BLaER1 (cell line): Measurements from ENCODE around the gene CEP85L.

Experiments
- H3K27ac ChIP-seq: shearing (Covaris generic); formaldehyde crosslinking; 2 replicates; pipeline ENCODE4 v1.8.1; 2022
- H3K27me3 ChIP-seq: shearing (Covaris generic); formaldehyde crosslinking; 2 replicates; pipeline ENCODE4 v1.8.1; 2022
- H3K36me3 ChIP-seq: shearing (Covaris generic); formaldehyde crosslinking; 2 replicates; pipeline ENCODE4 v1.8.1; 2022
- H3K4me1 ChIP-seq: shearing (Covaris generic); formaldehyde crosslinking; 2 replicates; pipeline ENCODE4 v1.8.1; 2022
- H3K4me2 ChIP-seq: shearing (Covaris generic); formaldehyde crosslinking; 2 replicates; pipeline ENCODE4 v1.8.1; 2022
- H3K4me3 ChIP-seq: shearing (Covaris generic); formaldehyde crosslinking; 2 replicates; pipeline ENCODE4 v1.8.1; 2022
- H3K9ac ChIP-seq: shearing (Covaris generic); formaldehyde crosslinking; 2 replicates; pipeline ENCODE4 v1.8.1; 2022
- H3K9me3 ChIP-seq: shearing (Covaris generic); formaldehyde crosslinking; 2 replicates; pipeline ENCODE4 v1.8.1; 2022
- H4K20me1 ChIP-seq: shearing (Covaris generic); formaldehyde crosslinking; 2 replicates; pipeline ENCODE4 v1.8.1; 2022
- Cebpa-rat ChIP-seq: shearing (Covaris generic); IDR thresholded peaks from 2 replicates; pipeline ENCODE4 v1.8.1; 2022

The CEP85L gene

GRCh38 chr6:118565311-118565960, 86.0 kb downstream of the CEP85L start:
- Histone ChIP-seq H4K20me1 (no peaks in the 10 kb centered on the region), H3K27me3 (no peaks in the 10 kb centered on the region), H3K4me2 (no peak overlapping the region), H3K4me1 (no peaks in the 10 kb centered on the region), H3K4me3 (no peak overlapping the region), H3K9ac (no peak overlapping the region), H3K27ac (no peak overlapping the region), H3K9me3 (no peaks in the 10 kb centered on the region), H3K36me3 (peaks cover 4% of the 10 kb centered on the region; the same call in 1 of the 2 replicates)
- no peak for TF ChIP-seq Cebpa-rat

GRCh38 chr6:118562959-118563358, 88.4 kb downstream of the CEP85L start:
- no peak for TF ChIP-seq Cebpa-rat
- Histone ChIP-seq H4K20me1 (no peaks in the 10 kb centered on the region), H3K4me3 (no peak overlapping the region), H3K4me2 (no peak overlapping the region), H3K9me3 (no peaks in the 10 kb centered on the region), H3K9ac (no peak overlapping the region), H3K27ac (no peak overlapping the region), H3K4me1 (peaks cover 10% of the 10 kb centered on the region), H3K27me3 (no peaks in the 10 kb centered on the region), H3K36me3 (peaks cover 4% of the 10 kb centered on the region; the same call in 1 of the 2 replicates)

- no peaks in the 10 kb centered on the region for H3K9me3 ChIP-seq
- no peak overlapping the region for H3K27ac ChIP-seq
- H3K4me2 ChIP-seq = no peak overlapping the region
- H3K36me3 ChIP-seq = peaks cover 4% of the 10 kb centered on the region; the same call in 1 of the 2 replicates
- no peak overlapping the region for H3K4me3 ChIP-seq
- no peak for TF ChIP-seq Cebpa-rat
- no peaks in the 10 kb centered on the region for H3K27me3 ChIP-seq
- no peaks in the 10 kb centered on the region for H4K20me1 ChIP-seq
- peaks cover 10% of the 10 kb centered on the region for H3K4me1 ChIP-seq
- H3K9ac ChIP-seq = no peak overlapping the region
Observed at GRCh38 chr6:118562248-118562647, 89.1 kb downstream of the CEP85L start.

- no peak overlapping the region for H3K4me2 ChIP-seq
- no peak for TF ChIP-seq Cebpa-rat
- H3K4me1 ChIP-seq = peaks cover 10% of the 10 kb centered on the region
- H3K9ac ChIP-seq = no peak overlapping the region
- H3K9me3 ChIP-seq = no peaks in the 10 kb centered on the region
- H3K4me3 ChIP-seq = no peak overlapping the region
- H3K36me3 ChIP-seq = no peaks in the 10 kb centered on the region
- no peaks in the 10 kb centered on the region for H3K27me3 ChIP-seq
- H3K27ac ChIP-seq = no peak overlapping the region
- H4K20me1 ChIP-seq = no peaks in the 10 kb centered on the region
Observed at GRCh38 chr6:118559659-118560058, 91.7 kb downstream of the CEP85L start.

GRCh38 chr6:118558464-118559217, 92.8 kb downstream of the CEP85L start:
- Histone ChIP-seq H3K27ac (no peak overlapping the region), H3K9ac (no peak overlapping the region), H3K9me3 (no peaks in the 10 kb centered on the region), H3K4me2 (peak overlapping the region; percentile 50), H3K36me3 (no peaks in the 10 kb centered on the region), H3K4me3 (no peak overlapping the region), H3K27me3 (no peaks in the 10 kb centered on the region), H4K20me1 (no peaks in the 10 kb centered on the region), H3K4me1 (peaks cover 17% of the 10 kb centered on the region)
- TF ChIP-seq Cebpa-rat = no peak

- peaks cover 27% of the 10 kb centered on the region for H3K4me1 ChIP-seq
- H3K9ac ChIP-seq = no peak overlapping the region
- H3K4me3 ChIP-seq = no peak overlapping the region
- no peaks in the 10 kb centered on the region for H3K9me3 ChIP-seq
- H3K27ac ChIP-seq = no peak overlapping the region
- TF ChIP-seq Cebpa-rat = no peak
- H3K4me2 ChIP-seq = no peak overlapping the region
- no peaks in the 10 kb centered on the region for H3K27me3 ChIP-seq
- no peaks in the 10 kb centered on the region for H3K36me3 ChIP-seq
- H4K20me1 ChIP-seq = no peaks in the 10 kb centered on the region
Observed at GRCh38 chr6:118554698-118555097, 96.7 kb downstream of the CEP85L start.

GRCh38 chr6:118553132-118553531, 98.3 kb downstream of the CEP85L start:
- Histone ChIP-seq H3K9me3 (no peaks in the 10 kb centered on the region), H3K36me3 (no peaks in the 10 kb centered on the region), H3K4me2 (0 out of 2 replicates have a peak overlapping the region, but pooled peaks have one; percentile 14), H3K9ac (no peak overlapping the region), H3K27me3 (no peaks in the 10 kb centered on the region), H4K20me1 (no peaks in the 10 kb centered on the region), H3K4me3 (no peak overlapping the region), H3K27ac (no peak overlapping the region), H3K4me1 (peaks cover 17% of the 10 kb centered on the region)
- no peak for TF ChIP-seq Cebpa-rat

GRCh38 chr6:118551063-118552053, 100.0 kb downstream of the CEP85L start:
- Histone ChIP-seq H3K27me3 (no peaks in the 10 kb centered on the region), H4K20me1 (no peaks in the 10 kb centered on the region), H3K4me1 (peaks cover 17% of the 10 kb centered on the region), H3K36me3 (no peaks in the 10 kb centered on the region), H3K9ac (no peak overlapping the region), H3K4me2 (no peak overlapping the region), H3K4me3 (no peak overlapping the region), H3K27ac (no peak overlapping the region), H3K9me3 (no peaks in the 10 kb centered on the region)
- no peak for TF ChIP-seq Cebpa-rat

GRCh38 chr6:118548613-118549012, 102.8 kb downstream of the CEP85L start:
- no peaks in the 10 kb centered on the region for H4K20me1 ChIP-seq
- TF ChIP-seq Cebpa-rat = no peak
- no peaks in the 10 kb centered on the region for H3K27me3 ChIP-seq
- no peak overlapping the region for H3K27ac ChIP-seq
- no peak overlapping the region for H3K4me3 ChIP-seq
- no peaks in the 10 kb centered on the region for H3K36me3 ChIP-seq
- H3K4me1 ChIP-seq = peaks cover 10% of the 10 kb centered on the region
- no peak overlapping the region for H3K4me2 ChIP-seq
- H3K9ac ChIP-seq = no peak overlapping the region
- no peaks in the 10 kb centered on the region for H3K9me3 ChIP-seq
